ENCODE measurements around the gene ALG14.

DNA sequence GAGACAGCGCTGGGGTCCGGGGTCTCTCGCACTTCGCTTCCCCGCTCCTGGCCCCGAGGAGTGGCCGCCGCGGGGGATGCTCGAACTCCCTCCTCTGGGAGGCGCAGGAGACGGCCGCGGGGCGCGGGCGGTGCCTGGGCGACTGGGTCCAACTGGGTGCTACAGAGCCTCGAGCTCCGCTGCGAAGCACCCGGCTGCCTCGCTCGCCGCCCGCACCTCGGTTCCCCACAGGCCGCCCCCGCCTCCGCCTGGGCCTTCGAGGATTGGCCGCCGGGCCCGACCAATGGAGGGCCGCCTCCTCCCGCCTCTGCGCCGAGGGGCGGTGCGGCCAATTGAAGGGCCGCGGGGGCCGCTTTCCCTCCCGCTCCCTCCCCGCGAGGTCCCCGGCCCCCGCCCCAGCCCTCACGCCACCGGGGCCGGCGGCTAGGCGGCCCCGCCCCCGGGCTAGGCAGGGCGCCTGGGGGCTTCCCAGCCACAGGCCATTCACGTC, 145.8 kb downstream of the ALG14 start, which contains the start of gene CNN3:
- TF ChIP-seq, protein P1, sequence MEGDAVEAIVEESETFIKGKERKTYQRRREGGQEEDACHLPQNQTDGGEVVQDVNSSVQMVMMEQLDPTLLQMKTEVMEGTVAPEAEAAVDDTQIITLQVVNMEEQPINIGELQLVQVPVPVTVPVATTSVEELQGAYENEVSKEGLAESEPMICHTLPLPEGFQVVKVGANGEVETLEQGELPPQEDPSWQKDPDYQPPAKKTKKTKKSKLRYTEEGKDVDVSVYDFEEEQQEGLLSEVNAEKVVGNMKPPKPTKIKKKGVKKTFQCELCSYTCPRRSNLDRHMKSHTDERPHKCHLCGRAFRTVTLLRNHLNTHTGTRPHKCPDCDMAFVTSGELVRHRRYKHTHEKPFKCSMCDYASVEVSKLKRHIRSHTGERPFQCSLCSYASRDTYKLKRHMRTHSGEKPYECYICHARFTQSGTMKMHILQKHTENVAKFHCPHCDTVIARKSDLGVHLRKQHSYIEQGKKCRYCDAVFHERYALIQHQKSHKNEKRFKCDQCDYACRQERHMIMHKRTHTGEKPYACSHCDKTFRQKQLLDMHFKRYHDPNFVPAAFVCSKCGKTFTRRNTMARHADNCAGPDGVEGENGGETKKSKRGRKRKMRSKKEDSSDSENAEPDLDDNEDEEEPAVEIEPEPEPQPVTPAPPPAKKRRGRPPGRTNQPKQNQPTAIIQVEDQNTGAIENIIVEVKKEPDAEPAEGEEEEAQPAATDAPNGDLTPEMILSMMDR (IDR thresholded peaks at IDR 0.05; ENCODE audit: low read depth, low read length, missing input control), result no peak
- TF ChIP-seq SP1 (IDR thresholded peaks at IDR 0.05) (peak; percentile 30), RXRA (IDR thresholded peaks at IDR 0.05) (no peak), YY1 (IDR thresholded peaks at IDR 0.05) (no peak), JUND (IDR thresholded peaks at IDR 0.05) (no peak), RAD21 (IDR thresholded peaks at IDR 0.05) (peak in 1 of 2 donors; percentile 31), GABPA (IDR thresholded peaks at IDR 0.05 in 1 of 2, conservative IDR thresholded peaks at IDR 0.05 in 1 of 2) (no peak), MAX (IDR thresholded peaks at IDR 0.05) (no peak), EGR1 (IDR thresholded peaks at IDR 0.05; ENCODE audit: low read depth in 2 of 2) (peak; percentile 89 to 98), HNF4G (IDR thresholded peaks at IDR 0.05) (no peak), TAF1 (conservative IDR thresholded peaks at IDR 0.05) (peak; percentile 85)
- TF ChIP-seq, protein P2, sequence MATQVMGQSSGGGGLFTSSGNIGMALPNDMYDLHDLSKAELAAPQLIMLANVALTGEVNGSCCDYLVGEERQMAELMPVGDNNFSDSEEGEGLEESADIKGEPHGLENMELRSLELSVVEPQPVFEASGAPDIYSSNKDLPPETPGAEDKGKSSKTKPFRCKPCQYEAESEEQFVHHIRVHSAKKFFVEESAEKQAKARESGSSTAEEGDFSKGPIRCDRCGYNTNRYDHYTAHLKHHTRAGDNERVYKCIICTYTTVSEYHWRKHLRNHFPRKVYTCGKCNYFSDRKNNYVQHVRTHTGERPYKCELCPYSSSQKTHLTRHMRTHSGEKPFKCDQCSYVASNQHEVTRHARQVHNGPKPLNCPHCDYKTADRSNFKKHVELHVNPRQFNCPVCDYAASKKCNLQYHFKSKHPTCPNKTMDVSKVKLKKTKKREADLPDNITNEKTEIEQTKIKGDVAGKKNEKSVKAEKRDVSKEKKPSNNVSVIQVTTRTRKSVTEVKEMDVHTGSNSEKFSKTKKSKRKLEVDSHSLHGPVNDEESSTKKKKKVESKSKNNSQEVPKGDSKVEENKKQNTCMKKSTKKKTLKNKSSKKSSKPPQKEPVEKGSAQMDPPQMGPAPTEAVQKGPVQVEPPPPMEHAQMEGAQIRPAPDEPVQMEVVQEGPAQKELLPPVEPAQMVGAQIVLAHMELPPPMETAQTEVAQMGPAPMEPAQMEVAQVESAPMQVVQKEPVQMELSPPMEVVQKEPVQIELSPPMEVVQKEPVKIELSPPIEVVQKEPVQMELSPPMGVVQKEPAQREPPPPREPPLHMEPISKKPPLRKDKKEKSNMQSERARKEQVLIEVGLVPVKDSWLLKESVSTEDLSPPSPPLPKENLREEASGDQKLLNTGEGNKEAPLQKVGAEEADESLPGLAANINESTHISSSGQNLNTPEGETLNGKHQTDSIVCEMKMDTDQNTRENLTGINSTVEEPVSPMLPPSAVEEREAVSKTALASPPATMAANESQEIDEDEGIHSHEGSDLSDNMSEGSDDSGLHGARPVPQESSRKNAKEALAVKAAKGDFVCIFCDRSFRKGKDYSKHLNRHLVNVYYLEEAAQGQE (IDR thresholded peaks at IDR 0.05), result peak; percentile 77
